RPMI7951 (cell line): ENCODE data around the gene RTN4RL1. TPM values are rescaled to one million over a fixed set of nuclear protein-coding genes. Genes with fewer than 3 reads are reported as not detected.

Source experiments
- DNase-seq: peaks from one replicate; pipeline ENCODE4 v3.0.0-alpha.2; 2012; ENCODE audit warnings: low read depth
- total RNA-seq: library from RNA; depleted of rRNA; stranded (reverse); fragments of >200 nt; shearing (Covaris generic); gene quantifications from 2 replicates; pipeline ENCODE4 v1.2.3, GENCODE V29; 2014

The RTN4RL1 gene
- total RNA-seq, 1 experiment from 2014 or later = 7.6 TPM

DNA sequence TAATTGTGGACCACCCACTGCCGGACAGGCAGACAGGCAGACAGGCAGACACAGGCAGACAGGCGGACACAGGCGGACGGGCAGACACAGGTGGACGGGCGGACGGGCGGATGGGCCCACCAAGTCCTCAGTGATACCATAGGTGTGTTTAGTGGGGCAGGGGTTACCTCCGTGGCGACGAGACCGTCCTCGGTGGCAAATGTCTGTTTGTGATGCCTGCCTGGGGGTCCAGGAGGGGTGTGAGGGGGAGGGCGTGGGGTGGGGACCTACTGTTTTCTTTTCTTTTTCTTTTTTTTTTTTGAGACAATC lies 76.7 kb downstream of the RTN4RL1 start:
- DNase-seq = no peak

DNA sequence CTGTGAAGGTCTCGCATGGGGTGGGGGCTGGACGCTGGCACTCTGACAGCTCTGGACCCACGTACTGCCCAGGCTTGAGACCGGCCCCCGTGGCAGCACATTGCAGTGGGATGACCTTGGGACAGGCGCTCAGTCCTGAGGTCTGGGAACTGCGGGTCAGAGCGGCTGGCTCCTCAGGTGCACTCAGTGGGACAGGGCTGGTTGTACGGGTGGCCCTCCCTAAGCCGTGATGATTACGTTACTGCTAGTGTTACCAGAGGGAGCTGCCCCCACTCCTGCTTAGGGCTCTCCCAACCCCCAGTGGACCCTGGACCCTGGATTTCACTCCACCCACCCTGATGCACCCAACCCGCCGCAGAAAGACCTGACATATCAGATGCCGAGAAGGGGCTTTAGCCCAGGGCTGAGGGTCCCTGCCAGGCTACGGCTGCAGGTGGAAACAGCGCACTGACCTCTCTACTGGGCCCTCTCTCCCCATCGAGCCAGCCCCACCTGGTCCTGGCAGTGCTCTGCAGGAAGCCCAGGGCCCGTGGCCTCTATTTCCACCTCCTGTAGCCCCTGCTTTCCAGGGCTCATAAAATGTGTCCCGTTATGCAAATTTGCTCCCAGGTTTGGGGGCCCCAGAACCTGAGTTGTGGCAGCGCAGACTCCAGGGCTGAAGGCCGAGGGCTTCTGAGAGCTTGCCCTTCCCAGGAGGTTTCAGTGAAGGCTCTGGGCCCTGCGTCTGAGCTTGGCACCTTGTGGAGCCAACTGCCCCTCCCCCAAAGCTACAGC lies 77.2 kb downstream of the RTN4RL1 start:
- no peak for DNase-seq

DNA sequence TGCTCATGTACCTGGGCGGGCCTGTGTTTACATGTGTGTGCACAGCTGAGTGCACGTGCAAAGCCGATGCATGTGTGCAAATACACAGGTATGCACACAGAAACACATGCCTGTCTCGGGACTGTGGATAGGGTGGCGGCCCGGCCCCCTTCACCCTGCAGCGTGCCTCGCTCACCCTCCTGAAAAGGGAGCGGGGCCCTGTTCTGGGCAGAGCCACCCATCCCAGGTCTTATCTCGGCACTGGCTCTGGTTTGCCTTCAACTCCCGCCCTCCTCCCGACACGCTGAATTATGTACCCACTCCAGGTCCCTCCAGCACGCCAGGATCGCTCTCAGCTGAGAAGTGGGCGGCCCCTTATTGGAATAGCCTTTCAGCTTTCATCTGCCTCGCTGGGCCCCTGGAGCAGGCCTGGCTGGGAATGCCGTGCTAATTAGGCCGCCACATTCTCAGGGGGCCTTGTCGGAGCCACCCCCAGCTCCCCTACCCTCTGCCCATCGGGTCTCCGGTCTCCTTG lies 77.8 kb downstream of the RTN4RL1 start:
- DNase-seq = no peak

DNA sequence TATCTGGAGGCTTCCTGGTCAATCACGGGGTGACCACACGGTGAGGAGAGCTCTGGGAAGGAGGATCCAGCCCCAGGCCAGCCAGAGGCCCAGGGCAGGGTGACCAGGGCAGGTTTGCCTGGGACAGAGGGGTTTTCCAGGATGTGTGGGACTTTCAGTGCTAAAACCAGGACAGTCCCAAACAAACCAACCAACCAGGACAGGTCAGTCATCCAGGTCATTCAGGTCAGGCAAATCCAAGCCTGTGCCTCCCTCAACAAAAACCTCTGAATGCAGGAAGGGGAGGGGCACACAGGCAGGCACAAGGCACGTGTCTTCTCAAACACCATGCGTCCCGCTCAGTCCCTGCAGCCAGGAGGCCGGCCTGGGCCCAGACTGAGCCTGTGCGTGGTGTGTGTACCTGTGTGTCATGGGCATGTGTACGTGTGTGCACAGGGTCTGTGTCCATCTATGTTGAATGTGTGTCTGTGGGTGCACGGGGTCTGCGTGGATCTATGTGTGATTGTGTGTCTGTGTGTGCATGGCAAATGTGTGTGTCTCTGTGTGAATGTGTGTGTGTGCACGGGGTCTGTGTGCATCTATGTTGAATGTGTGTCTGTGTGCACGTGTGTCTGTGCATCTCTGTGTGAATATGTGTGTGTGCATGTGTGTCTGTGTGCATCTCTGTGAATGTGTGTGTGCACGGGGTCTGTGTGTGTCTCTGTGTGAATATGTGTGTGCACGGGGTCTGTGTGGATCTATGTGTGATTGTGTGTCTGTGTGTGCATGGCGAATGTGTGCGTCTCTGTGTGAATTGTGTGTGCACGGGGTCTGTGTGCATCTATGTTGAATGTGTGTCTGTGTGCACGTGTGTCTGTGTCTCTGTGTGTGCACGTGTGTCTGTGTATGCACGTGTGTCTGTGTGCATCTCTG lies 78.9 kb downstream of the RTN4RL1 start:
- no peak for DNase-seq

DNA sequence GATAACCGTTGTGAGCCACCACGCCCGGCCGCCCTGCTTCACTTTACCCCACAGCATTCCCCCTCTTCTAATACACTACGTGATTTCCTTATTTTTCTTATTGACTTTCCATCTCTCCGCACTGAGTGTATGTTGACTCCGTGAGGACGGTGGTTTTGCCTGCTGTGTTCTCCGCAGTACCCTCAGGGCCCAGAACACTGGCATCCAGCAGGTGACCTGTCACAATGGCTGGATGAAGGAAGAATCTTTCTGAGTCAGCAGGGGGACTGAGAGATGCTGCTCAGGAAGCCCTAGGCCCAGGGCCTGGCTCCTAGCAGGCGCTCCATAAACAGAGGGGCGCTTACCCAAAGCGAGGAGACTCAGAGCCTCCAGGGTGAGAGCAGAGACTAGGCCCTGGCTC lies 79.5 kb downstream of the RTN4RL1 start:
- DNase-seq = no peak

DNA sequence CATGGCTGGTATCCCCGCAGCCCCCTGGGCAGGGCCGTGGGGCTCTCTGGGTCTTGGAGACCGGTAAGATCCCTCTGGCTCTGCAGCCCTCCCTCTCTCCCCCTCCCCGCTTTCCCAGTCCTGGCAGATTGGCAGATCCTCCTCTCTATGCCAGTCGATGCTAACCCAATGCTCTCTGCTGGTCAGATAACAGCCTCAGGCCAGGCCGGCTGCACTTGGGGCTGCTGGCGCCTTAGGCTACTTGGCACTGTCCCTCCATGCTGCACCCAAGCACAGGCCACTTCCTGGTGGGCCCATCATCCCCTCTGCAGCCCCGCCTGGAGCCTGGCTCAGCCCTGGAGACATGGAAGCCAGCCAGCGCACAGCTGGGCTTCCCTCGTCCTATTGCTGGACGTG lies 81.7 kb downstream of the RTN4RL1 start:
- DNase-seq = no peak

DNA sequence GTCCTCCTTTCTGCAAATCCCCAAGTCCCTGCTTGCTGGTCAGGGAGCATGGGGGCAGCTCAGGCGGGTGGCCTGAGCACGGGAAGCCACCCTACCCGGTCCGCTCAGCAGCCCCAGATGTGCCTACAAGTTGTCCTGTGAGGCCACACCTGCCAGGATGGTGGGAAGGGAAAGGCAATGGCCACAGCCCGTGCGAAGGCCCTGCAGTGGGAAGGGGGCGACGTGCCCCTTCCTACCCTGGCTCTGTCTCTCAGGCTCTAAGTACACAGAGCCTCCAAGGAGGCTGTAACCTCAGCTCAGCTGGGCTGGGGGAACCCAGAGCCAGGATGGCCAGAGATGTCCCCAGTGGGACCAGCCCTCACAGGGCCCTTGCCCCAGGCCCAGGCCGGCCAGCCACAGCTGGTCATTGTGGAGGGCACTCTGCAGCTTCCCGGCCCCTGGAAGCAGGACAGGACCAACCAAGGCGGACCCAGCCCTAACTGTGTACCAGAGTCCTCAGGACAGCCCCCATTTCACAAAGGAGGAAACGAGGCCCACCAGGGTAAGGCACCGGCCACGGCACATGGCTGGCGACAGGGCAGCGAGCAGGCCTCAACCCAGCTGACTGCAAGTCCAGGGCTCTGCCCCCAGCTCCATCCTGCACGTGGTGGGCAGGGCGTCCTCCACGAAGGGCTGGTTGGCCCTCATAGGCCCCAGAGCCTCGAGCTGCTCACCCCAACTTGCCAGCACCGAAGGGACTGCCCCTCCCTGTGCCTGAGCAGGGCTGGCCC lies 82.3 kb downstream of the RTN4RL1 start:
- DNase-seq = no peak

DNA sequence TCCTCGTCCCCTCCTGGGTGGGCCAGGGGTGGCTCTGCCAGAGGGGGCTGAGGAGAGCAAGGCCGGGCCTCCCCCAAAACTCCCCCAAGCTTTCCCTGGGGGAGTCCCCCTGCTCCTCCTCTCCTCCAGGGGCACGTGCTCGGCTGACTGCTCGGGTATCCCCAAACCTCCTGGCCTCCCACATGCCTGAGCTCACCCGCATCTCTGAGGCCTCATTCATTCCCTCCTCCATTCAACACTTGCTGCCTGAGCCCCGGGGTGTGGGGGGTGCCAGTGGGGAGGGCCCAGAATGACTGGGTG lies 83.1 kb downstream of the RTN4RL1 start:
- DNase-seq = no peak

DNA sequence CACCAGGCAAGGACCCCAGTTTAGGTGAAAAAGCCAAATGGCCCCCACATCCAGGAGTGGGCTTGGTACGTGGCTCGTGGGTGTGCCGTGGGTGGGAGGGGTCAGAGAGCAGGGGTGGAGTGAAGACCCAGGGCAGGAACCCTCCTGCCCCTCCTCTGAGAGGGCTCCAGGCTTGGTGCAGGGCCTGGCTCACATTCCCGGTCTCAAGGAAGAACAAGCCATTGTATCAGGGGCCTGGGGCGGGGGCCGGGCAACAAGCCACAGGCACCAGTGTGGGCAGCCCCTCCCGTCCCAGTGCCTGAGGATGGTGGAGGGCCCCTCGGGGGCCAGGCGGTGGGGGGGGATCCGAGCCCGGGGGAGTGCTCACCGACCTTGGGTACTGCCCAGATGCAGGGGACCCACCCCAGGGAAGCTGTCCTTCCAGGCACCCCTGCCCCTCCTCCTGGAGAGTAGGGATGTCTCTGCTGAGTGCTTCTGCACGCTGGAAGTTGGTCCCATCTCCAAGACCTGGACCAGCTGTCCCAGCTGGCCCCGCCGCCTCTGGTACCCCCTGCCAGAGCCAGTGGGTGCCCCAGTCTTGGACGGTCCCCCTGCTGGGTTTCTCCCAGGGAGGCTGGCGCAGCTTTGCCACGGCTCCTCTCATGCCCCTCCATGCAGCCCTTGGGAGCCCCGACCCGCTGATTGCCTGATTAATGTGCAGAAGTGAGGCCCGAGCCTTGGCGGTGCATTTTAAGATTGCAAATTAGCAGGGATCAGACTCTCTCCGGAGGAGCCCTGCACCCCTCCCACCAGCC lies 83.7 kb downstream of the RTN4RL1 start:
- DNase-seq = no peak

DNA sequence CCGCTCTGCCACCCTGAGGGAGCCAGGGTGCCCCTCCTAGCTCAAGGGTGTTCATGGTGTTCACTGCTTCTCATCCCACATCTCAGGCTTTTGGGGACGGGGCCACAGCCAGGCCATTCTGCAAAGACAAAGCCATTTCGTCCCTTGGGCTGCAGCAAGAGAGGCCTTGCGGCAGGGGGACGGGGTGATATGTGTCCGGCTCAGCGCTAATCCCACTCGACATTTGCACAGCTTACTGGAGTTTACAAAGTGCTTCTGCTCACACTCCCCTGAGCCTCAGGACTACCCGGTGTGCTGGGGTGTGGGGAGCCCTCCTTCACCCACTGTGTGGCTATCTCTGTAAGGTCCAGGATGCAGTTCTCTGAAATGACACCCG lies 84.3 kb downstream of the RTN4RL1 start:
- no peak for DNase-seq

DNA sequence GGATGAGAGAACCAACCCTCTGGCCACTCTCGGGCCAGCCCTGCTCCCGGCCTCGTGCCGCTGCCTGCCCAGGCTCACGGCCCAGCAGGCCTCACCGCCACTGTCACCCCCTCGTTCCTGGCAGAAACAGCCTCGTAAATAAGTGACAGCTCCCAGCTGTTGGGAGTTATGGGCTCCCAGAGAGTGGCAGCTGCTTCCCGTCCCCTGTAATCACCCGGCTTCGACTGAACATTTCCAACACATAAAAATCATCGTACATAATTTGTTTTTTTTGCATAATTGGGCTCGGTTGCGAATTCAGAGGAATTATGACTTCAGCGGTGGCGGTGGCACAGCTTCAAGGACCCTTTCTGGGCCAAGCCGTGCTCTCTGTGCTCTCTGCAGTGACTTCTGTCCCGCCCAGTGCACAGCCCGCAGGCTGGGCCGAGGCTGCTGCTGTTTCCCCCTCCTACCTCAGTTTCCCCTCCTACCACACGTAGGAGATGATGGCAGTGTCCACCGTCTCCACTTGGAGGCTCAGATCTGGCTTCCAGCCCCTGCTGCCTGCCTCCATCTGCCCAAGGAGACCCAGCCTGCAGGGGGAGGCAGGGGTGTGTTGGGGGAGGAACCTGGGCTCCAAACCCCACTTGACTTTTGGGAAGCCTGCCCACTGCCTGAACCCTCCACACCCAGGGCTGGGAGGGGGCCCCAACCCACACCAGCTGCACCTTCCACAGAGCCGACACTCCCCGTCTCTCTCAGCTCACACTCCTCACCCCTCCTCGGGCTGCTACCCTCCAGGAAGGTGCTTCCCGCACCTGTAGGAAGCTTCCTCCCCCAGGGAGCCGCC lies 84.9 kb downstream of the RTN4RL1 start:
- DNase-seq = no peak

DNA sequence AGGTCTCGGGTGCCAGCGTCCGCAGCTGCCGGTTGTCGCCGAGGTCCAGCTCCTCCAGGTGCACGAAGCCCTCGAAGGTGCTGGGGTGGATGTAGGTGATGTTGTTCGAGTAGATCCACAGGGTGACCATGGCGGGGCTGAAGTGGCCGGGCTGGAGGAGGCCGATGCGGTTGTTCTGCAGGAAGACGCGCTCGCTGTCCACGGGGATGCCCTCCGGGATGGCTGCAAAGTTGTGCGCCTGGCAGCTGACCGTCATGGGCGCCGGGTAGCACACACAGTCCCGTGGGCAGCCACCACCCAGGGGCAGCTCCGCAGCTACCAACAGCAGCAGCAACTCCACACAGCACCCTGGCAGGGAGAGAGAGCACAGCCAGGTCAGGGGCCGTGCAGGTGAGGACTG lies 87.7 kb downstream of the RTN4RL1 start:
- DNase-seq = no peak

DNA sequence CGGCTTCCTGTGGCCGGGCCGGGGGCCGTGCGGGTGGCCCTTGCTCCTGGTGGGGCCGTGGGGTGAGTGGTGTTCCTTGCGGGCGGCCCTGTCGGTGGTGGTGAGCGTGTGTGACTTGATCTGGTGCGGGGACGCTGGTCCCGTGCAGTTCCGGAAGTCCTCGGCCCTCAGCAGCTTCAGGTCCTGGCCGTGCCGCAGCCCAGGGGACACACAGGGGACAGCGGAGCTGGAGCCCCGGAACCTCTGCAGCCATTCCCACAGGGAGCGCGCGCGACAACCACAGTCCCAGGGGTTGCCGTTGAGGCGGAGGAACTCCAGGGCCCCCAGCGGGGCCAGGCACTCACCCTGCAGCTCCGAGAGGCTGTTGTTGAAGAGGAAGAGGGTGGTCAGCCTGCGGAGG lies 88.4 kb downstream of the RTN4RL1 start:
- DNase-seq = no peak

DNA sequence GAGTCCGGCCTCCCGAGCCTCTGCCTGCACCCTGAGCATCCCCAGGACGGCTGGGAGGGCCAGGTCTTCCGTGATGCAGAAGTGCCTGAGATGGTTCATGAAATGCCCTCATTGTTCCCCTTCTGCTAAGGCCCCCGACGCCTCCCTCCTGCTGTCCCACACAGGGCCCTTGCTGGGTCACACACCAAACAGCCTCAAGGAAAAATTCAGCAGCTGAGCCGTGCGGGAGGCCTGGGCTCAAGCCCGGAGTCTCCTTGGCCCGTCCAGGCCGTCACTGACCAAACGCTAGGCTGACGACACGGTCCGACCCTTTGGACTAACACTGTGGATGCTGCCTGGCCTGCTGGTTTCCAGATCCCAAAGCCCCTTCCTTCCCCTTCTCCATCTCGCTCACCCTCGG lies 90.2 kb downstream of the RTN4RL1 start:
- no peak for DNase-seq

DNA sequence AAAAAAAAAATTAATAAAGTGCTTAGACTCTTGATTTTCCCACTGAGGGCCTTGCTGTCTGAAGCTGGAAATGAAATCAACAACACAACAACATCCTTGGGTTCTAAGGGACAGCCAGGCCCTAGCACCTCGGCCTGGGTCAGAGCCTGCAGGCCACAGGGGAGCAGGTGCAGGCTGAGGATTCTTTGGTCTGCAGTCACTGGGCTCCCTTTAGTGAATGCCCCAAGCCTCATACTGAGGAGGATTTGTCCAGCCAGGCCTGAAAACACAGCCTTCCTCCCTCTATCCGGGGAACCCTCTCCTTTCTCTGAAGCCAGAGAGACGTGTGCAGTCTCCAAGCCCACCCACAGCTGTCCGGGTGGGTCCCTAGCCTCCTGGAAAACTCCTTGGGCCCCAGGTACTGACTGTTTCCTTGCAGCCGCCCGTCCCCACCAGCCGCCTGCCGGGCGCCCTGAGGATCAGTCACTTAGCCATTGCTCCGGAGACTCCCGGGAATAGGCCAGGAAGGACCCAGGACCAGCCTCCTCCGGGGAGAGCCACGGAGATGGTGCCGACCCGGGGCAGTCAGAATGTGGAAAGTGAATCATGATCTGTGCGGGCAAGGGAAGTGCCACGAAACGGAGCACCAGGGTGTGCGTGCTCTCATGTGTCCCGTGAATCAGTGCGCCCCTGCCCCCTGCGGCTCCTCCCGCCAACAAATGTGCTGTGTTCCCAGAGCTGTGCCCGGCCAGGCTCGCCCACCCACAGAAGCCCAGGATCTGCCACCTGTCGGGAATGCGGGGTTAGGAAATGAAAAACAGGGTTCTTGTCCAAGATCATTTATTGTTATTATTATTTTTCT lies 91.0 kb downstream of the RTN4RL1 start:
- no peak for DNase-seq

DNA sequence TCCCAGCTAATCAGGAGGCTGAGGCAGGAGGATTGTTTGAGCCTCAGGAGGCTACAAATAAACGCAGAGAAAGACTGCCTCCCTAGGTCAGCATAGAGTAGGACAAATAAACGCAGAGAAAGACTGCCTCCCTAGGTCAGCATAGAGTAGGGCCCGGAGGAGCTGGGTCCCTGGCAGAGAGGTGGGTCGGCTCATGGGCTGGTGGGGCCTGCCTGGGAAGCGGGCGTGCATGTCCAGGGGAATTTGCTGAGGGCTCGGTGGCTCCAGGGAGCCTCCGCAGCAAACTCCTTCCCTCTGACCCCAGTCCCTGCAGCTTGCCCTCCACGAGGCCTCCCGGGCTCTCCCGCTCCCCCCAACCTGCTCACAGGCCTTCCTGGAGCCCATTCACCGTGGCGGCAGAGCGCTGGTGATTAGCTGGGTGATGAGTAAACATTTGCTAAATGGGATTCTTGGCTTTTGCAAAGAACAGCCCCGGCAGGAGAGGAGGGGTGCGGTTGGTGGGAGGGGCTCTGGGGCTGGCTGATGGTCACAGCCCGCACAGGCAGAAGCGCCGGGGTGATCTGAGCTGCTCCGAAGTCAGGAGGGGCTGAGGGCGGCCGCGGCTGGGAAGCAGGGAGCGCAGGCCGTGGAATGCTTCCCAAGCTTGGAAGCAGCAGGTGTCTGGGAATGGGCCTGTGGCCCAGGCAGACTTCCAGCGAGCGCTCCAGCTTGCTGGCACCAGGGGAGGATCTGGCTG lies 93.1 kb downstream of the RTN4RL1 start:
- no peak for DNase-seq

DNA sequence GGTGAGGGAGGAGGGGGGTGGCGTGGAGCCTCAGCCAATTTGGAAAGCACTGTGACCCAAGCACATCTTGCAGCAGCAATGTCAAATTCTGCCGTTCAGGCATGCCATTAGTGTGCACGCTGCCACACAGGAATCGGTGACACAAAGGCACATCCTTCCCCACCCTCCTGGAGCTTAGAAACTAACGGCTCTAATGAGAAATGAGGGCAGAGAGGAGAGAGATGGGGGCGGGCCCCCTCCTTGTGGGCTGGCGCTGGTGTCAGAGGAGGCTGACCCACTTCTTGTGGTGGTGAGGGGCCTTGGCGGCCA lies 94.8 kb downstream of the RTN4RL1 start:
- DNase-seq = no peak

DNA sequence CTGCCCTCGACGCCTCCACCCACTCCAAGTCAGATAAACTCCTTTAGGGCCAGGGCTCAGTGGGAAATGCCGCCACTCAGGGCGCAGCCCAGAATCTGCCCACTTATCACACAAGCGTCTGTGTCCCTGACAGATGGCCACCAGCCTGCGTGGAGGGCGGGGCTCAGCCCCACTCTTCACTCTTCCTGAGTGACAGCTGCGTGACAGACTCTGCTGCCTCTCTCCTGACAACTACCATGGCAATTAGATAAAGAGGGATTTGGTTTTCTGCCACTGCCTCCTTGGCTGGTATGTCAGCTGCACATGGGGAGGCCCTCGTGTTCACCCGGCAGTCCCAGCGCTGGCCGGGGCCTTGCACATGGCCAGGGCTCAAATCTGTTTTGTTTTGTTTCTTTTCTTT lies 96.2 kb downstream of the RTN4RL1 start:
- no peak for DNase-seq

DNA sequence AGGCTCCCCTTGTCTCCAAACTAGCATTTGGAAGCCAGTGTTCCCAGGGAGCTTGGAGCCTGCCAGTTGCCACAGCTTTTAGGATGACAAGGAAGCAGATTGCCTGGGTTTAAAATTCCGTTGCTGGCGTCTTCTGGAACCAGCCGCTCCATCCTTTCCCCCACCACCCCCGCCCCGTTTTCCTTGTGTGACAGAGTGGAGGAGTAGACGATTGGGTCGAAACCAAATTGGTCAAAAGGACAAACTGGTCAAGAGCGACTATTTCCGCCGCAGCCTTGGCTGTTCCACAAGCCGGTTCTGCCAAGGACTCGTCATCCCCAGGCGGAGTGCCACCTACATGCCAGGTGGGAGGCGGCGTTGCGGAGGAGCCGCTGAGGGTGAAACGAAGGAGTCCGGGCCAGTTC lies 104.2 kb downstream of the RTN4RL1 start:
- DNase-seq = no peak
